Endothelial cell (in vitro differentiated cells): ENCODE results near the gene SRC. TPM values are rescaled to one million over a fixed set of nuclear protein-coding genes. Genes with fewer than 3 reads are reported as not detected.

Experiments used
- DNase-seq: peaks from one replicate; pipeline ENCODE4 v3.0.0; 2021; ENCODE audit warnings: low spot score
- H3K27ac Mint-ChIP-seq: one replicate; pipeline ENCODE4 v1.8.0; 2021; ENCODE audit warnings: mixed read lengths, inconsistent platforms; ENCODE audit not compliant: unreplicated experiment
- H3K27me3 Mint-ChIP-seq: one replicate; pipeline ENCODE4 v1.8.0; 2021; ENCODE audit warnings: mild to moderate bottlenecking, moderate library complexity, mixed read lengths, inconsistent platforms; ENCODE audit not compliant: unreplicated experiment
- H3K36me3 Mint-ChIP-seq: one replicate; pipeline ENCODE4 v1.8.0; 2021; ENCODE audit warnings: mild to moderate bottlenecking, low read depth, mixed read lengths, inconsistent platforms; ENCODE audit not compliant: unreplicated experiment
- H3K4me1 Mint-ChIP-seq: one replicate; pipeline ENCODE4 v1.8.0; 2021; ENCODE audit warnings: mild to moderate bottlenecking, mixed read lengths, inconsistent platforms; ENCODE audit not compliant: unreplicated experiment
- H3K4me3 Mint-ChIP-seq: one replicate; pipeline ENCODE4 v1.8.0; 2021; ENCODE audit warnings: mild to moderate bottlenecking, mixed read lengths, inconsistent platforms; ENCODE audit not compliant: unreplicated experiment
- H3K9me3 Mint-ChIP-seq: one replicate; pipeline ENCODE4 v1.8.0; 2021; ENCODE audit warnings: mixed read lengths, inconsistent platforms; ENCODE audit not compliant: unreplicated experiment
- CTCF ChIP-seq: fragments of 200-600 bp; sonication (generic); IDR thresholded peaks from one replicate; pipeline ENCODE4 v1.5.0; 2021; ENCODE audit warnings: antibody characterized with exemption; ENCODE audit not compliant: unreplicated experiment
- total RNA-seq: library from RNA; stranded (reverse); fragmentation: NEBNext Ultra II Directional; extraction: Animal tissue kit (Norgen Biotek cat#: 25700); gene quantifications from one replicate; pipeline ENCODE4 v1.2.1, GENCODE V29; 2021; ENCODE audit not compliant: unreplicated experiment

SRC gene
- total RNA-seq, 1 donor from 2014 or later, result 60.8 TPM

DNA sequence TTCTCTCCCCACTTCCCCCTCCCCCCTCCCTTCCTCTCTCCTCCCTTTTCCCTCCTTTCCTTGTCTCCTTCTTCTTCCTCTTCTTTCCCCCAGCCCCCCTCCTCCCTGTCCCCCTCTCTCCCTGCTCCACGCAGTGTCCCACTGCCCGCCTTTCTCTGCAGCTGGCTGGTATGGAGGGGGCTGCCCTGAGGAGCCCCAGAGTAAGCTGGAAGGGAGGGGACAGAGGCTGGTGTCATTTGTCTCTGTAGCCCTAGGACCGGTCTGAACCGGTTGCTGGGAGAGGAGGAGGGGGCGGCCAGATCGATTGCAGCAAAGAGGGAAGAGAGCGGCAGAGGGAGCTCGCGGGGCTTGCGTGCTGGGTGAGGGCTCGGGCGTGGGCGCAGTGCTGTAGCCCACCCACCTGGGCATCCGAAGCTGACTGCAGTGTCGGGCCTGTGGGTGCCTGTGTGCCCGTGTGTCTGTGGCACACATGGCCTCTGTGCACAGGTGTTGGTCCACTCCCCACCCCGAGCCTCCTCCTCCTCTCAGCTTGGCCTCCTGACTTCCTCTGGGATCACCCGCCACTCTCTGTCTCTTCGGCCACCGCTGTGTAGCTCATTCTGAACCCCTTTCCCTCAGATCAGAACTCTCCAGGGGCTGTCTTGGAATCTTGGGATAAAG, 50.6 kb downstream of the SRC start:
- H3K27me3 Mint-ChIP-seq, result peaks cover 8% of the 10 kb centered on the region
- H3K4me3 Mint-ChIP-seq, result no peak overlapping the region
- H3K27ac Mint-ChIP-seq, result peak overlapping the region; percentile 36
- no peaks in the 10 kb centered on the region for H3K9me3 Mint-ChIP-seq
- peaks cover 8% of the 10 kb centered on the region for H3K36me3 Mint-ChIP-seq
- H3K4me1 Mint-ChIP-seq, result peaks cover 24% of the 10 kb centered on the region
- peak; percentile 68 for DNase-seq
- no peak for TF ChIP-seq CTCF

DNA sequence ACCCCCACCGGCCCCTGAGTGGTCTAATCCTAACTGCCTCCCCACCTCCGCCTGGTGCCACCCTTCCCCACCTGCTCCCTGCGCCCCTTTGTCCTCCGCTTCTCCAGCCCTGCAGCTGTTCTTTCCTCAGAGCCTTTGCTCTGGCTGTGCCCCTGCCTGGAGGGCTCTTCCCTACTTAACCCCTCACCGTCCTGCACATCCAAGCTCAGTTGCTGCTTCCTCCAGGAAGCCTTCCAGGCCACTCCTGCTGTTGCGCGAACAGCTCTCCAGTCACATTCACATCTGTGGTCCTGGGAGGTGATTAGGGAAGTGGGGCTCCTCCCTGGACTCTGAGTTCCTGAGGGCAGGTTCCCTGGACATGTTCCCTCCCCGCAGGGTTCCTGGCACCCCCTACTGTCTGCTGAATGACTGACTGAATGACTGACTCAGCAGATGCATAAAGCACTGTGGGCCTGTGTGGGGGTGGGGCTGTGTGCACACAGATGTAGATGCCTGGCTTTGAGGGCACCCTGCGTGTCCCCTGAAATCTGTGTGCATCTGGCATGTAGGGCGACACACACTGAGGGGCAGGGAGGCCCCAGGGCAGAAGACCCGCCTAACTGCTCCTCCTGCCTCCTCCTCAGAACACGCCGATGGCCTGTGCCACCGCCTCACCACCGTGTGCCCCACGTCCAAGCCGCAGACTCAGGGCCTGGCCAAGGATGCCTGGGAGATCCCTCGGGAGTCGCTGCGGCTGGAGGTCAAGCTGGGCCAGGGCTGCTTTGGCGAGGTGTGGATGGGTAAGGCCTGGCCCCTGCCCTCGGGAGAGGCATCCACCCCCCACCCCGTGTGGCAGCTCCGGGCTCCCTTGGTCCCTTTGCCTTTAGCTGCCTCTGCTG, 51.4 kb downstream of the SRC start:
- no peak overlapping the region for H3K4me3 Mint-ChIP-seq
- peaks cover 10% of the 10 kb centered on the region for H3K27me3 Mint-ChIP-seq
- DNase-seq, result no peak
- peaks cover 24% of the 10 kb centered on the region for H3K4me1 Mint-ChIP-seq
- H3K36me3 Mint-ChIP-seq, result peaks cover 11% of the 10 kb centered on the region
- peak overlapping the region; percentile 36 for H3K27ac Mint-ChIP-seq
- no peak for TF ChIP-seq CTCF
- no peaks in the 10 kb centered on the region for H3K9me3 Mint-ChIP-seq

- Mint-ChIP-seq H3K27me3 (peaks cover 10% of the 10 kb centered on the region), H3K9me3 (no peaks in the 10 kb centered on the region), H3K4me3 (no peak overlapping the region), H3K27ac (no peak overlapping the region), H3K36me3 (peaks cover 11% of the 10 kb centered on the region), H3K4me1 (peaks cover 24% of the 10 kb centered on the region)
- no peak for DNase-seq
- no peak for TF ChIP-seq CTCF
Observed at GRCh38 chr20:37397954-37398749, 52.2 kb downstream of the SRC start.

DNA sequence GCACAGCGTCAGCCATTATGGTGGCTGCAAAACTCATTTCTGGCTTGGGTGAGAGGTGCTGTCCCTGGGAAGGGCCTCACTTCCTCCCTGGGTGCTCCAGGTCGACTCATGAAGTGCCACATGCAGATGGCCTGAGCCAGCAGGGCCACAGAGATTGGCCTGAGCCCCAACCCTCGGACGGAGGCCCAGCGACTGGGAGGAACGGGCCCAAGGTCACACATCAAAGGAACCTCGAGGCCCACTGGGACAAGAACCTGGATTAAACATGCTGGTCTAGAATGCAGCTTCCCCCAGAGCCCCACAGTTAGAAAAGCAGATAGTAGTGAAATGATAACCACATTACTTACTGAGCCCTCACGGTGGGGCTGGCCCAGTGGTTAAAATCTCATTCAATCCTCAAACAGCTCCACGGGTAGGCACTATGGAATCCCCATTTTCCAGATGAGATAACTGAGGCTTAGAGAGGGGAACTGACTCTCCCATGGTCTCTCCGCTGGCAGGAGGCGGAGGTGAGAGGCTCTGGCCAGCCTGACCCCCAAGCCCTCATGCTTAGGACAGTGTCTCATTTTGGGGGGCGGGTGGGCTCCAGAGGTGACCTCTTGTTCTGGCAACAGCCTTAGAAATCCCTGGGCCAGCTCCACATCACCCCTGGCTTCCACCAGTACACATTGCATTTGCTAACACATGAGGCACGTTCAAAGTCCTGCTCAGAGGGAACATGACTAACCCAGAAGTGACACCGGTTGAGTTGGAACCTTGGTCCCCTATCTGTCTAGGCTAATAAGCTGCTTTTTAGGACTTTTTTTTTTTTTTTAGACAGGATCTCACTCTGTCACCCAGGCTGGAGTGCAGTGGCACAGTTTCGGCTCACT, 53.0 kb downstream of the SRC start:
- no peak for TF ChIP-seq CTCF
- peaks cover 11% of the 10 kb centered on the region for H3K36me3 Mint-ChIP-seq
- H3K4me1 Mint-ChIP-seq, result peaks cover 18% of the 10 kb centered on the region
- H3K27ac Mint-ChIP-seq, result no peak overlapping the region
- no peak overlapping the region for H3K4me3 Mint-ChIP-seq
- H3K27me3 Mint-ChIP-seq, result peaks cover 10% of the 10 kb centered on the region
- H3K9me3 Mint-ChIP-seq, result no peaks in the 10 kb centered on the region
- DNase-seq, result no peak
